Myocyte (in vitro differentiated cells): ENCODE data around the gene AGBL1. TPM values are rescaled to one million over a fixed set of nuclear protein-coding genes. Genes with fewer than 3 reads are reported as not detected.

Experiments used
- DNase-seq: peaks from one replicate; pipeline ENCODE4 v3.0.0-alpha.2; 2012; ENCODE audit warnings: low read depth
- total RNA-seq: library from RNA; depleted of rRNA; stranded (reverse); fragments of >200 nt; gene quantifications from 2 replicates; pipeline ENCODE4 v1.2.3, GENCODE V29; 2014

AGBL1 gene
- total RNA-seq, 1 donor from 2014 or later = 3.3 TPM

DNA sequence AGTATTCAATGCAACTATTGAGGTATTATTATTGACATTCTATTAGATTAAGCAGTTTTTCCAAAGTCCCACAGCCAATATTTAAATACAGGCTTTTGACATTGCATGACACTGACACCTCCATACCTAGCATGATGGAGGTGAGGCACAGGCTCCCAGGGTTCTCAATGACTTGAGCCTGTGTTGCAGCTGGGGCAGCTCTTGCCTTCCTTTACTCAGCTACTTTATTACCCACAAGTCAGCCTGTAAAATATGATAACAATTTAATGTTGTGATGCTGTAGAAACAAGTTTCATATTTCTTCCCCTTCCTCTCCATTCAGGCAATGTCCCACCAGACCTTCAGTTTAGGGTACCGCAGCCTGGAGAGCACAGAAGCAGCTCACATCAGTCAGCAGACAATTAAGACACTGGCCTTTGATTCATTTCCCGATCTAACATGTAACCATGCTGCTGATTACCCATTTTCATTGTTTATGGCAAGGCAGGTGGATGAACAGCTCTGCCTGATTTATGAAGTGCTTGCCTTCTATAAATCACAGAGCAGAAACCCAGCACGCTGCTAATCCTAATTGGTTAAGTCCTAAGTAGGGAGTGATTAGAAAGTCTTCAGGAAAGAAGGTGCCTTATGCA, 826.1 kb downstream of the AGBL1 start:
- no peak for DNase-seq

DNA sequence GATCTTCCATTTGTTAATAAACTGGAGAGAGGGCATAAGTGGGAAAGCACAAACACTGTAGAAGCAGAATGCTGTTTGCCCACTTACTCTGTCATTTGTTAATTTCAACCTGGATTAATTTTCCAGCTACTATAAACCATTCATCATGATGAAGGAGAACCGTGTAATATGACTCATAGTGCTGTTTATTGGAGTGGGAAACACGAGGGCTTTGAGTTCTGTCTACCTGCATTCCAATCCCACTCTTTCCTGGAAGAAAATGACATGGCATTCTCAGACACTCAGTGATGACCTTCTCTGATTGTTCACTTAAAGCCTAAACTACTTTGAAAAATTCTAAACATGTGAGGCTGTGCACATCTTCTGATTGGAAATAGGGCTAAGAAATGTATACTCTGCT, 826.7 kb downstream of the AGBL1 start:
- no peak for DNase-seq

GRCh38 chr15:86911022-86911421, 831.4 kb downstream of the AGBL1 start:
- DNase-seq = no peak

- no peak for DNase-seq
These were observed 833.0 kb downstream of the AGBL1 start for GRCh38 chr15:86912661-86913060.

- DNase-seq = peak; percentile 64
These were observed 836.2 kb downstream of the AGBL1 start for GRCh38 chr15:86915811-86916331.

DNA sequence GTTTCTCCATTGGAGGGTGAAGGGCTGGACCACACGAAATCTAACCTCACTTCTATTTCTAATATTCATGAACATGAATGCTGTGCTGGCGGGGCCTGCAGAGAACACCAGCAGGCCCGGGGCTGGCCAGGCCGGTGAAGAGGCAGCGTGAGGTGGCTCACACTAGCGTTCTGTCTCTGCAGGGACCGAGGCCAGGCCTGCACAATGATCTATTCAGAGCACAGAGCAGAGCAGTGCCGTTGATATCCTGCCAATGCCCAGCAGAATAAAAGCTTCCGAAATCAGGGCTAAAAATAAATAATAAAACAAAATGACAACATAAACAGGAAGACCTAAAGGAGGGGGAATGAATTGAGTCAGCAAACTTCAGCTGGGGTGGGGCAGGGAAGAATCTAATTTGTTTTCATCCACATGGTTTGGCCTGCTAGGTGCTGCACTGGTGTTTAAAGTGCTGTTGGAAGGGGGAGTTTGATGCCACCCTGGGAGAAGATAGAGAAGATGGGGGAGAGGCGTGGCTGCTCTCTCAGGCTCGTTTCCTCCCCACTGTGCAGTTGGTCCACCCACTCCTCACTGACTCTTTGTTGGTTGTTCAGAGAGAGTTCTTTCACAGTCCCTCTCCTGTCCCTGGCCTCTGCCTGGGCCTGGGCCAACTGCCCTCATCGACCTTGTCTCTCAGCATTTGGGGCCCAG, 837.1 kb downstream of the AGBL1 start:
- no peak for DNase-seq

- no peak for DNase-seq
These were observed 837.6 kb downstream of the AGBL1 start for GRCh38 chr15:86917361-86917671.

DNA sequence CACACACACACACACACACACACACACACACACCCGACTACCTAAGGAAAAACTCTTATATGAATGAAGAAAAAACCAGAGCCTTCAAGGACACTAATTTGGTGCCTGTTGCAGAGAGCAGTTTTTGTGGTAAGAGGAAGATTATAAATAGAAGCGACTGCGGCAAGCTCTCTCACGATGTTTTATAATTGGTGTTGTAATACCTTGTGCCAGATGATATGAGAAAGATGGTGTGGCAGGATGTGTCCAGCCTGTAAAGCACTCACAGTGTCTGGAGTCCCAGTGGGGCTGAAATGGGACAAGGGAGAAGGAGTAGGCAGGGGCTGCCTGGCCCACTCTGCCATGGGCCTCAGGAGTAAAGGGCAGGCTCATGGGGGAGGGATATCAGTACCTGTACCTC, 839.9 kb downstream of the AGBL1 start:
- no peak for DNase-seq

GRCh38 chr15:86929461-86929860, 849.8 kb downstream of the AGBL1 start:
- no peak for DNase-seq

DNA sequence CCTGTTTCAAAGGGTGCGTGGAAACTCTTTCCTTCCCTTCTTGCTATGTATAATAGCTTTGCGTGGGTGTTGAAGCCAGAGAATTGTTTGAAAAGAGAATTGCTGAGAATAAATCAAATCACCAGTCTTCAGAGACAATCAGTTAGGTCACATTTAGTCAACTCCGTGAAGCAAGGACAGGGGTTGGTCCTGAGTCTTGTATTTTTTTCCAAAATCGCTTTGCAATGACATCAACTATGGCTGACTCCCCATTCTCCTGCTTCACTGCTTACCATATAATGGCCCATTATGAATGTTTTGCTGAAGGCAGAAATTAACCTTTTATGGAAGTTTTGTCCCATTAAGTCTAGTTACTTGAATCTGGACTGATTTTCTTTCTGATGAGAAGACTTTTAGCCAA, 852.8 kb downstream of the AGBL1 start:
- DNase-seq = no peak

- no peak for DNase-seq
These were observed 856.2 kb downstream of the AGBL1 start for GRCh38 chr15:86935841-86936240.

DNA sequence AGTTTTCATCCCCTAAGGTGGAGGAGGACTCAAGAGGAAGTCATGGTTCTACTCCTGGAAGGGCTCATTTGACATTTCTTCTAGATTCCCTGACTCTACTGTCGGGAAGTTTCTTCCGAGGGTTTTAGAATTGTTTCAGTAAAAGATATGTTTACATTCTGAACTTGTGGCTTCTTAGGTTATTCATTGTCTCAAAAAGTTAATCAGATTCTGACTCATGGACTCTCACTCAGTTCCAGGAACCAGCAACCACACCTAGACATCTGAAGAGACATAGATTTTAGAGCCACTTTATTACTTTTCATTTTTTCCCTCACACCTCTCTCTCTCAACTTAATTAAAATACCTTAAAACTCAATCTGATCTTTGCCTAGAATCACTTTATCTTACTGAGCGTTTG, 862.6 kb downstream of the AGBL1 start:
- no peak for DNase-seq

- no peak for DNase-seq
These were observed 869.0 kb downstream of the AGBL1 start for GRCh38 chr15:86948719-86949118.

DNA sequence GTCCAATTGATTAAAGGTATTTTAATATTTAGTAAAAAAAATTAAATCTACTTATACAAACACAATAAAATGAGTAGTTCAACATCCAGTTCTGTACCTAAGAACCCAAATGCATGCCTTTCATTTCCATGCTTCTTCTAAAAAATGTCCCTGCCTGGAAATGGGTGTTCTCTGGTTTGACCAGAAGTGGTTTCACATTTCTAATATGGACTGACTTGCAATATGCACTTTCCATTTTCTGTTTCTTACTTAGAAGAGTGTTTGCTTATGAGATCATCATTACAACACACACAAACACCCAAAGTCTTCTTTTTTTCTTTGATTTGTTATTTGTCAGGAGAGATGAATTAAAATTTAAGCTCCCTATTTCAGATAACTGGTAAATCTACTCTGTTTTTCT, 879.6 kb downstream of the AGBL1 start:
- DNase-seq = no peak

DNA sequence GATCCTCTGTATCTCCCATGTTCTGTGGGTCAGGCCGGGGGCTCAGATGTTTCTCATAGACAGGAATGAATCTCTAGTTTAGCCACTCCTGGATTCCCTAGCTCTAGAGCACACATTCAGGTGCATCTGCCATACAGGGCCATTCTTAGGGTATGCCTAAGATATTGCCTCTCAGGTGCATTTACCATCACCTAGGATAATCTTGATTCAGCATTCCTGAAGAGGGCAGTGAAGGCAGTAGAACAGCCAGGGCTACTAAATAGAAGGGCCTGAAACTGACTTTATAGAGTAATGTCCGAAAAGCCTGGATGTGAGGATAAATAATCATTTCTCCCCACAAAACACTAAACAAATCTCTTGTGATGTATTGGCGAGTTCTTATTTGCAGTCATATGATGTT, 882.0 kb downstream of the AGBL1 start:
- DNase-seq = no peak

DNA sequence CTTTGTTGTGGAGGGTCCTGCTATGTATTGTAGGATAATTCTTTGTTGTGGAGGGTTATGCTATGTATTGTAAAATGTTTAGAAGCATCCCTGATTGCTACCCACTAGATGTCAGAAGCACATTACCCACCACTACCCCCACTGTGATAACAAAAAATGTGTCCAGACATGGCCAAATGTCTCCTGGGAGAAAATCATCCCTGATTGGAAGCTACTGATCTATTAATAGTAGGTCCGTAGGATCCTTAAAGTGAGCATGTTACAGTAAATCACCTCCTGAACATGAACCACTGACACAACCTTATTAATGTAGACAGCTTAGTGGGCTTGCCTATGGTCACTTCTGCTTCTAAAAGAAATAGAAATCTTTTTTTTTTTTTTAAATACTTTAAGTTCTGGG, 884.6 kb downstream of the AGBL1 start:
- DNase-seq = no peak

- DNase-seq = no peak
These were observed 888.6 kb downstream of the AGBL1 start for GRCh38 chr15:86968244-86968643.

DNA sequence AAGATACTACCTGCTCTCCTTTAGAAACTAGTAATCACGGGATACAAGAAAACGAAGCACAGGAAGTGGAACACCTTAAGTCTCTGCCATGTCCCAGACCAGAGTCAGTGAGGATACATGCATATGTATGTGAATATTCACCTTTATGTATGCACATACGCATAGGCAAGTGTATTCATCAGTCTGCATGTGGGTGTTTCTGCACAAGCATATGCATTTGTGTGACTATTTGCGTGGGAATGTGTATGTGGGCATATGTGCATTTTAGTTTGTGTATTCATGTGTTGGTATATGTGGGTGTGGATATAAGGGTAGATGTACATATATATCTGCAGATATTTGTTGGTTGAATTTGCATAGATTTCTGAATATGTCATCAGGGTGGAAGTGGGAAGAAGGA, 889.7 kb downstream of the AGBL1 start:
- no peak for DNase-seq

DNA sequence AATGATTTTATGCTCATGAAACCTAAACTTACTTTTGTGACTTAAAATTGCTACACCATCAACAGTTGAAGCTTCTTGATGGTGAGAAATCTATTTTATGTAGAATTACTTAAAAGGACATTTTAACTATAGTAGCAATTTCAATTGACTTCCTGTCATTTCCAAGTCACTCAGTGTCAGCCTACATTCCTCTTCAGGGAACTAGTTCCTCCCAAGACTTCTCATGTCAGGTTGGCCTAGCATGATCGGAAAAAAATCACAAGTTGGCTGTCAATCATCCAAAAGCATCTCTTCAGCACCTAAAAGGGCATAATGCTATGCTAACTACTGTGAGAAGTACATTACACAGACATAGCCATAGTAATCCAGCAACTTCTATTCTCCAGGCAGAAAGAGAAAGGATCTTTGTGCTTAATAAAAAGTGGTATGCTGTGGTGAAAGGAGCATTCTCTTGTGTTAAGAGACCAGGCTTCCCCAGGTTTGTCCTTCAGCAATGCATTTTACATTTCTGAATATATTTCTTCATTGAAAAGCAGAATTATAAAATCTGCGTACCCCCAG, 893.7 kb downstream of the AGBL1 start:
- DNase-seq = no peak

GRCh38 chr15:86988033-86988432, 908.4 kb downstream of the AGBL1 start:
- DNase-seq = no peak

GRCh38 chr15:87021751-87022150, 942.1 kb downstream of the AGBL1 start:
- no peak for DNase-seq

- DNase-seq = no peak
These were observed 952.0 kb downstream of the AGBL1 start for GRCh38 chr15:87031540-87032230.
